ENCODE results near the gene RERE. TPM values are rescaled to one million over a fixed set of nuclear protein-coding genes. Genes with fewer than 3 reads are reported as not detected.

Gene RERE
- total RNA-seq, 2 donors from 2014 or later = 74.5 to 128 TPM

DNA sequence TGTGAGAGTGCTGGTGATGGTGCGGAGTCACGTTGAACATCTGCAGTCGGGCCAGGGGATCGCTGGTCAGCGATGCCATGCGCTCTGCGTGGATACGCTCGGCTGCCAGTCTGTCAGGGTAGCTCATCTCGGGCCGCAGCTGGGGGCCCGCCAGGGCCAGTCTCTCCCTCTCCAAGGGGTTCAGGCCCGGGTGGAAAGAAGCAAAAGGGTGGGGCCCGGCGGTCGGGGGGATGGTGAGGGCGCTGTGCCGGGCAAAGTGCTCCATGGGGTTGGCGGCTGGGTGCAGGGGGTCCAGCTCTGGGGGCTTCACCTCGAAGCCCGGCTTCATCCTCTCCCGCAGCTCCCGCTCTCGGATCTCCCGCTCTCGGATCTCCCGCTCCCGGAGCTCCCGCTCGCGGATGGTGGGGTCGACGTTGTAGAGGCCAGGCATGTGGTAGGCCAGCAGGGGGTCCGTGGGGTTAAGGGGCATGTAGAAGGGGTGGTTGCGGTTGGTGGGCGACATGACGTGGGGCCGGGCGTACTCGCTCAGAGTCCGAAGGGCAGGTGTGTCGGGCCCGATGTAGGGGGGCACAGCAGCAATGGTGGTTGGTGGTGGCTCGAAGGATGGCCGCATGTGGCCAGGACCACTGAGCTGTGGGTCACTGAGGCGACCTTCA, 459.1 kb downstream of the RERE start:
- peaks cover 2% of the 10 kb centered on the region for H3K4me1 ChIP-seq
- no peak for DNase-seq
- no peak overlapping the region for H3K4me3 ChIP-seq
- 91 to 97% methylated on average over 42 to 46 of the region's 46 CpGs for WGBS, 2 donors
- H3K36me3 ChIP-seq (replicated peaks in 1 of 2; ENCODE audit: insufficient read depth in 1 of 2, low read depth in 2 of 2) = peaks cover 51 to 63% of the 10 kb centered on the region in 2 donors
- ATAC-seq = no peak
- intact Hi-C loops (cut with DNase I) = no loop called here
- no peaks in the 10 kb centered on the region for H3K9me3 ChIP-seq
- no peaks in the 10 kb centered on the region for H3K27me3 ChIP-seq
- TF ChIP-seq POLR2A (IDR thresholded peaks at IDR 0.05) = no peak
- TF ChIP-seq, protein P1, sequence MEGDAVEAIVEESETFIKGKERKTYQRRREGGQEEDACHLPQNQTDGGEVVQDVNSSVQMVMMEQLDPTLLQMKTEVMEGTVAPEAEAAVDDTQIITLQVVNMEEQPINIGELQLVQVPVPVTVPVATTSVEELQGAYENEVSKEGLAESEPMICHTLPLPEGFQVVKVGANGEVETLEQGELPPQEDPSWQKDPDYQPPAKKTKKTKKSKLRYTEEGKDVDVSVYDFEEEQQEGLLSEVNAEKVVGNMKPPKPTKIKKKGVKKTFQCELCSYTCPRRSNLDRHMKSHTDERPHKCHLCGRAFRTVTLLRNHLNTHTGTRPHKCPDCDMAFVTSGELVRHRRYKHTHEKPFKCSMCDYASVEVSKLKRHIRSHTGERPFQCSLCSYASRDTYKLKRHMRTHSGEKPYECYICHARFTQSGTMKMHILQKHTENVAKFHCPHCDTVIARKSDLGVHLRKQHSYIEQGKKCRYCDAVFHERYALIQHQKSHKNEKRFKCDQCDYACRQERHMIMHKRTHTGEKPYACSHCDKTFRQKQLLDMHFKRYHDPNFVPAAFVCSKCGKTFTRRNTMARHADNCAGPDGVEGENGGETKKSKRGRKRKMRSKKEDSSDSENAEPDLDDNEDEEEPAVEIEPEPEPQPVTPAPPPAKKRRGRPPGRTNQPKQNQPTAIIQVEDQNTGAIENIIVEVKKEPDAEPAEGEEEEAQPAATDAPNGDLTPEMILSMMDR (IDR thresholded peaks at IDR 0.05) = no peak
- H3K27ac ChIP-seq = no peak overlapping the region

DNA sequence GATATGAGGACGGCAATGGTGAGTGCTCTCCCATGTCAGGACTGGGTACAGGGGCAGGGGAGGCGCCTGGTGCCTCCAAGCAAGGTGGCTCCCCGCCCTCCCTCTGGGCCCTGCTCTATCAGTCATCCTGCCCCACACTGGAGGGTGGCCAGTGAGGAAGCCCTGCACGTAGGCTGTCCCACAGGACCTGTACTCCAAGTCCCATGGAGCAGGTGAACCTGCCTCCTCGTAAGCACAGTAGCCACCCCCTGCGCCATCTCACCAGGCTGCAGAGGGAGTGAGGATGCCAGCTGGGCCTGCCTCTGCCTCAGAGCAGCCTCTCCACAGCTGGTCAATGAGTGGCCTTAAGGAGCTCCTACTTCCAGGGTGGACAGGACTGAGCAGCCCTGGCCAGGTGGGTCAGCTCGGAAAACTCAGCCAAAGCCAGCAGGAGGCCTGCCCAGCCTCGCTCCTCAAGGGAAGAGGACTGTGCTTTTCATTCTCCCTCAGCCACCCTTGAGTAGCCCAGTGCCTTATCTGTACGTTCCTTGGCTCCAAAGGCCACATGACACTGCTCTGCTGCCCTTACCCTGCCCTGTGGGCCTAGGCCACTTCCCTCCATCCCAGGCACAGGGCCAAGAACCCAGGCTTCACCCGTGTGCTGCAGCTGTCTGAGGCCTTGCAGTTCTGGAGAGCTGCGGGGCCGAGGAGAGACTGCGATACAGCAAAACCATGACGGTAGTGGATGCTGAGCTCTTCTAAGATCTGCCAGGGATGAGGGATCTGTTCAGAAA, 459.9 kb downstream of the RERE start:
- Histone ChIP-seq H3K4me1 (no peaks in the 10 kb centered on the region), H3K4me3 (no peak overlapping the region), H3K27me3 (no peaks in the 10 kb centered on the region), H3K9me3 (no peaks in the 10 kb centered on the region), H3K36me3 (replicated peaks in 1 of 2; ENCODE audit: insufficient read depth in 1 of 2, low read depth in 2 of 2) (peaks cover 51 to 62% of the 10 kb centered on the region in 2 donors), H3K27ac (peak overlapping the region in 1 of 4 donors; percentile 0)
- DNase-seq (no peak), ATAC-seq (no peak)
- TF ChIP-seq POLR2A (IDR thresholded peaks at IDR 0.05) = no peak
- TF ChIP-seq, protein P1 (IDR thresholded peaks at IDR 0.05) = no peak
- WGBS, 2 donors = 79 to 84% methylated on average over 3 to 14 of the region's 14 CpGs
- intact Hi-C loops (cut with DNase I) = no loop called here

DNA sequence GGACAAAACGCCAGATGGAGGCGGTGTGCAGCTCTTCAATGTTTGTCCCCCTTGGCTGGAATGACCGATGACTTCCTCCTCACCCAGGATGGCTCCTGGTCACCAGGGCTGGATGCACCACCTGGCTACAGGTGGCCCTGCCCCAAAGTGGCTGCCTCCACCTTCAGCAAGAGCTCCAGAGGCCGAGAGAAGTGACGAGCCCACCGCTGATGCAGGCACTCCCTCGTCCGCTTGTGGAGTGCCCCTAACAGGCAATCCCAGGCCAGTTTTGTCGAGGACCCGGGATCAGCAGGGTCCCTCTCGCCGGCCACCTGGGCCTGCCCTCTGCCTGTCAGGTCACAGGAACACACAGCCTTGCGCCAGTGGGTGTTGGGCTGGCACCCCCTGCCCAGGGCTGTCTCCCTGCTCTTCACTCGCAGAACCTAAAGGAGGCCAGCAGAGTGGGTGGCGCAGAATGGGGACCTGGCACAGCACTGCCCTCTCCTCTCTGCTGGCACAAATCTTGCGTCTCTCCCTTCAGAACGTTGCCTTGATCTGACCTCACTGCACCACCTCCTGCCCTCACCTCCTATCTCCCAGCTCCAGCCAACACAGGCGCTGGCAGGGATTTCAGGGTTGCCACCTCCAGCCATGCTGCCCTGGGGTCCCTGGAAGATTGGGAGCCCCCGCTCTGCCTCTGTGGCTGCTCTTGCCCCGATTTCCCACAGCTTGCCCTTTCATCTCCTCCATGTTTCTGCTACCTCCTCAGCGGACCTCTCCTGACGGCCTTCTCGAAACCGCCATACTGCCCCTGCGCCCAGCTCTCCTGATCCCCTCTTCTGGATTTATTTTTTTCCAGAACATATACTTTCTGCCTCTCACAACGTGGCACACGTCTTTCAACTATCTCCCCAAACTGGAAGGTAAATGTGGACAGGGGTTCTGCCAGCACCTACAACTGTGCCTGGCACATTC, 460.9 kb downstream of the RERE start:
- H3K36me3 ChIP-seq (replicated peaks in 1 of 2; ENCODE audit: insufficient read depth in 1 of 2, low read depth in 2 of 2) = peaks cover 48 to 53% of the 10 kb centered on the region in 2 donors
- H3K27ac ChIP-seq = no peak overlapping the region
- no peaks in the 10 kb centered on the region for H3K9me3 ChIP-seq
- DNase-seq = no peak
- intact Hi-C loops (cut with DNase I) = no loop called here
- TF ChIP-seq, protein P1 (IDR thresholded peaks at IDR 0.05) = no peak
- WGBS, 2 donors = 89 to 94% methylated on average over 13 to 25 of the region's 27 CpGs
- no peaks in the 10 kb centered on the region for H3K27me3 ChIP-seq
- no peak for ATAC-seq
- H3K4me1 ChIP-seq = no peaks in the 10 kb centered on the region
- H3K4me3 ChIP-seq = no peak overlapping the region

DNA sequence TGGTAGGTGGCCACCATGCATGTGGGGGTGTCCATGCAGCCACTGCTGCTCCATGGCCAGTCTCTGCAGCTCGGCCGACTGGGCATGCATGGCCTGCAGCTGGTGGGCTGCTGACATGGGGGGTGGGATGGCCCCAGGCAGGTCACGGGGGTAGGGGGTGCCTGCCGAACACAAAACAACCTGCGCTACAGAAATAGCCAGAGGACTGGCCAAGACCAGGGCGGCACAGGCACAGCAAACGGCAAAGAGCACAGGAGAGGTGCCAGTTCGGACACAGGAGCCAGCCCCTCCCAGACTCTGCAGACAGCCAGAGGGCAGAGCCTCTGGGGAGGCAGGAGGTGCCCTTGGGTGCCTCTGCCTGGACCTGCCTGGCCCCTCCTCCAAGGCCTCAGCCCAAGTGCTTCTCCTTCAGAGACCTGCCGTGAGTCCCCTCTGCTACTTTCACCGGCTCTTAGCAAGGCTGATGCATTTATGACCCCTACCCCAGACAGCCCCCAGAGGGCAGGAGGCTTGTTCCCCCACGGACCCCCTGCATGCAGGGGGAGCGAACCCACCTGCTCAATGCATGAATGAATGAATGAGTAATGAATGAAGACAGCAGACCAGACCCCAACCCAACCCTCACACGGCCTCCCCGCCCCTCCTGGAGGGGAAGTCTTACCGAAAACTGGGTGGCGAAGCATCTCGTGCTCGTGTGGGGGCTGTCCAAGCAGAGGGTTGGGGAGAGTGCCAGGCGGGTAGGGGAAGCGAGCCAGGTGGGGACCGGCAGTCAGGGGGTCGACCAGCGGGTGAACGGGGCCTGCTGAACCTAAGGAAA, 461.8 kb downstream of the RERE start:
- no peak for DNase-seq
- TF ChIP-seq, protein P1 (IDR thresholded peaks at IDR 0.05) = no peak
- no peak for TF ChIP-seq POLR2A (IDR thresholded peaks at IDR 0.05)
- Histone ChIP-seq H3K9me3 (no peaks in the 10 kb centered on the region), H3K27ac (no peak overlapping the region), H3K4me1 (no peaks in the 10 kb centered on the region), H3K36me3 (replicated peaks in 1 of 2; ENCODE audit: insufficient read depth in 1 of 2, low read depth in 2 of 2) (peaks cover 39 to 50% of the 10 kb centered on the region in 2 donors), H3K4me3 (no peak overlapping the region), H3K27me3 (no peaks in the 10 kb centered on the region)
- WGBS, 2 donors = 90 to 99% methylated on average over 14 to 20 of the region's 24 CpGs
- ATAC-seq = no peak
- intact Hi-C loops (cut with DNase I) = no loop called here

Data from body of pancreas (tissue), 4 donors.